ENCODE measurements around the gene ERN2.
"Not testable (repeated sequence)": the region's sequence is repeated elsewhere in the genome, so short reads cannot be mapped to it uniquely, and the experiment has no call there.

Gene ERN2

DNA sequence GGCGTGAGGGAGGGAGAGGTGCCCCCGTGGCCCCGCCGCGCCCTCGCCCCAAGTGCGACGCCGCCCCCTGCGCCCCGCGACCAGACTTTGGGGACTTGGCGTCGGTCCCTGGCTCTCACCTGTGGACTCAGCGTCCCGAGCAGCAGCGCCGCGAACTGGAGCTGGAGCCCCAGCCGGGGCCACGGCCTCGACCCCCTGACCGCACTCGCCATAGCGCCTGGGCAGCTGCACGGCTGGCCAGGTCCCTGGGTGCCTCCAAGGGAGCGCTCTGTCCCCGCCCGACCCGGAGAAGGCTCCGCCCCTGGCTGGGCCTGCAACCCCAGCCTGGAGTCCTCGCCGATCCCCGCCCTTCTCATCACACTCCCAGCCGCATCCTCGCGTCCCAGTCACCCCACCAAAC is at the start of gene ERN2:
Gene ERN2, minus strand, starts transcription at position 247 of the 400 bp plus-strand sequence. Its CDS starts 35 bp downstream, at position 212.
- intact Hi-C loops (cut with DNase I) = no loop called here
- DNase-seq = peak in 1 of 10 donors; percentile 58

GRCh38 chr16:23757937-23758619 is 45.1 kb upstream of the ERN2 start:
- intact Hi-C loops (cut with DNase I) = no loop called here
- no peak for DNase-seq

GRCh38 chr16:23757116-23757515 is 44.1 kb upstream of the ERN2 start:
- intact Hi-C loops (cut with DNase I) = no loop called here
- DNase-seq = no peak

GRCh38 chr16:23755484-23755809 is 42.4 kb upstream of the ERN2 start:
- intact Hi-C loops (cut with DNase I) = no loop called here

DNA sequence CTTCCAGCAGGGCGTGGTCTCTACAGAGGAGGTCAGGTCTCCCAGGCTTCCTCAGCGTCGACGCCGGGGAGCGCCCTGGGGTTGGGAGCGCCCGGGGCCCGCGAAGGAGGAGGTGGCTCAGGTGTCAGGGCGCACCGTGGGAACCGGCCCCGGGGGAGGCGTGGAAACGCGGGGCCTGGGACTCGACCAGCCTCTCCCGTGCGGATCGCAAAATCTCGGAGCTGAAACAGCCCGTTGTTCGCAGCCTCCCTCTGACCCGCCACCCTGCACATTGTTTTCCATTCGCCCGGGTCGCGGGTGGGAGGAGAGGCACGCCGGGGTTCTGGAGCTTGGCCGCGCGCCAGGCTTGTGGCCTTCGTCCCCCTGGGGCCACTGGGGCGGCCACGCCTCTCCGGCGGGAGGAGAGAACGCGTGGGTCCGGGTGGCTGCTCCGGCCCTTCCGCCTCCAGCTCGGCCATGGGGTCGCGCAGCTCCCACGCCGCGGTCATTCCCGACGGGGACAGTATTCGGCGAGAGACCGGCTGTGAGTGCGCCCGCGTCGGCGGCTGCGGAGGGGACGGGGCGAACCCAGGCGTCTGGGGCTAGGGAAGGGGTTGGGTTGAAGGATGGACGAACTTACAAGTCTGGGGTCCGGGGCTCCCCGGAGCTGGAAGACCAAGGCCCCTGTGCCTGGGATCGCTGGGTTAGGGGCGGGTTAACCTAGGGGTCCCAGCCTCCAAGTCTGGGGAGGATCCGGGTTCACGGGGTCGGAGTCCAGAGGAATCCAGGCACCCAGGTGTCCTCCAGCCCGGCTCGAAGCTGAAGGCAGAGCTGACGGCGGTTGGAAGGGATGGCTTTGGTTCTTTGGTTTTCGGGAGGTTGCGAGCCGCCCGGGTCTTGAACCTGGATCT is 41.8 kb upstream of the ERN2 start, which contains the start of gene CHP2:
Gene CHP2, plus strand, starts transcription at position 433 of the 890 bp plus-strand sequence. Its CDS starts 24 bp downstream, at position 457.
- intact Hi-C loops (cut with DNase I) = no loop called here
- peak in 3 of 10 donors; percentile 20 to 89 (median 75) for DNase-seq

More at GRCh38 chr16:23755484-23755809, 42.4 kb upstream of the ERN2 start:
- peak in 1 of 10 donors; percentile 77 for DNase-seq

GRCh38 chr16:23753908-23754593 is 41.0 kb upstream of the ERN2 start:
- intact Hi-C loops (cut with DNase I) = no loop called here
- no peak for DNase-seq

DNA sequence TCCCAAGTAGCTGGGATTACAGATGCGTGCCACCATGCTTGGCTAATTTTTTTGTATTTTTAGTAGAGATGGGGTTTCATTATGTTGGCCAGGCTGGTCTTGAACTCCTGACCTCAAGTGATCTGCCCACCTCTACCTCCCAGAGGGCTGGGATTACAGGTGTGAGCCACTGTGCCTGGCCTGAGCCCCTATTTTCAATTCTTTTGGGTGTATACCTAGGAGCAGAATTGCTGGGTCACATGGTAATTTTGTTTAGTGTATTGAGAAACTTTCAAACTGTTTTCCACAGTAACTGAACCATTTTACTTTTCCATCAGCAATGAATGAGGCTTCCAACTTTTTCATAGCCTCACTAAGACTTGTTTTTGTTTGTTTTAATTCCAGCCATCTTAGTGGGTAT is 38.0 kb upstream of the ERN2 start:
- intact Hi-C loops (cut with DNase I); DNase-seq: not testable (repeated sequence)

GRCh38 chr16:23748630-23749029 is 35.6 kb upstream of the ERN2 start:
- no peak for DNase-seq
- intact Hi-C loops (cut with DNase I) = loop anchor here (10.0 kb wide), 1 partner anchor 46 kb away; no protein-coding TSS in a partner anchor

- intact Hi-C loops (cut with DNase I) = loop anchor here (10.0 kb wide), 1 partner anchor 50 kb away; no protein-coding TSS in a partner anchor
- DNase-seq = no peak
Measured at GRCh38 chr16:23745263-23745662, 32.2 kb upstream of the ERN2 start.

GRCh38 chr16:23742766-23743165 is 29.7 kb upstream of the ERN2 start:
- intact Hi-C loops (cut with DNase I) = loop anchor here (10.0 kb wide), 1 partner anchor 52 kb away; no protein-coding TSS in a partner anchor
- DNase-seq = no peak

DNA sequence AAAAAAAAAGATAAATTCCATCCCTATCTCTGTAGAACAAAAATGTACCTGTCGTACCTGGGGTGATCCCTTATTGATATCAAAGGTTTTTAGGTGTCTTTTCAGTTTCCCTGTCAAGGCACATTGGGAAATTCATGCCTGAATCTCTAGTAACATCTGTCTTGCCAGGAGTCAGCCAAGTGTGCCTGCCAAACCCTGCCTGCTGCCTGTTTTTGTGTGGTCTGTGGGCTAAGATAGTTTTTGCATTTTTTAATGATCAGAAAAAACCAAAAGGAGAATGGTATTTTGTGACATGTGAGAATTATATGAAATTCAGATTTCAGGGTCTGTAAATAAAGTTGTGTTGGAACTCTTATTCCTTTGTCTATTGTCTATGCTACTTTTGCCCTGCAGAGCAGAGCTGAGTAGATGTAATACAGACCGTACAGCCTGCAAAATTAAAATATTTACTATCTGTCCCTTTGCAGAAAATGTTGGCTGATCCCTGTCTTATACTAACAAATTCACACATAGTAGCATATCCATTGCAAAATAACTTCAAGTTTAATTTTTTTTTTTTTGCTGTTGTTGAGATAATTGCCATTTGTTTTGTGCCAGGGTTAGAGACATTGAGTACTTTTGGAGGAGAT is 28.8 kb upstream of the ERN2 start:
- no peak for DNase-seq
- intact Hi-C loops (cut with DNase I) = loop anchor here (10.0 kb wide), 1 partner anchor 53 kb away; no protein-coding TSS in a partner anchor

DNA sequence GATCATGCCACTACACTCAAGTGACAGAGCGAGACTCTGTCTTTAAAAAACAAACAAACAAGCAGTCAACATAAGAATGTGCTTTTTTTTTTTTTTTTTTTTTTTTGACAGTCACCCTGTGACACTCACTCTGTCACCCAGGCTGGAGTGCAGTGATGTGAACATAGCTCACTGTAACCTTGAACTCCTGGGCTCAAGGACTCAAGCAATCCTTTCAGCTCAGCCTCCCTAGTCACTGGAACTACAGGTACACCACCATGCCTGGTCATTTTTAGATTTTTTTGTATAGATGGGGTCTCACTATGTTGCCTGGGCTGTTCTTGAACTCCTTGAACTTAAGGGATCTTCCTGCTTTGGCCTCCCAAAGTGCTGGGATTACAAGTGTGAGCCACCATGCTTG is 26.5 kb upstream of the ERN2 start:
- no peak for DNase-seq
- intact Hi-C loops (cut with DNase I) = loop anchor here (10.0 kb wide), 2 partner anchors 515 to 765 kb away; partner anchors contain the start of gene CACNG3

DNA sequence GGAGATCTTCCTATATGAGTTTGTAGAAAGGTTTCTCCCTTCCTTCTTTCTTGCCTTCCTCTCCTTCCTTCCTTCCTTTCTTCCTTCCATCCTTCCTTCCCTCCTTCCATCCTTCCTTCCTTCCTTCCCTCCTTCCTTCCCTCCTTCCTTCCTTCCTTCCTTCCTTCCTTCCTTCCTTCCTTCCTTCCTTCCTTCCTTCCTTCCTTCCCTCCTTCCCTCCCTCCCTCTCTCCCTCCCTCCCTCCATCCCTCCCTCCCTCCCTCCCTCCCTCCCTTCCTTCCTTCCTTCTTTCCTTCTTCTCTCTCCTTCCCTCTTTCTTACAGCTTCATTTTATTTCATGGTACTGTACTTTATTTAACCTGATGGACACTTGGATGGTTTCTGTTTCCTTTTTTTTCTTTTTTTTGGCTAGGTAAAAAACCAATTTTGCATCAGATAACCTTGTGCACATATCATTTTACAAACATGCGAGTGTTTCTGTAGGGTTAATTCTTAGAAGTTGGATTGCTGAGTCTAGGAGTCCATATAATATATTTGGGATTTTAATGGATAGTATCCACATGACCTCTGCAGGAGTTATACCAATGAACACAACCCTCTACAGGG is 24.5 kb upstream of the ERN2 start:
- intact Hi-C loops (cut with DNase I) = loop anchor here (10.0 kb wide), 2 partner anchors 517 to 767 kb away; partner anchors contain the start of gene CACNG3
- not testable (repeated sequence) for DNase-seq

DNA sequence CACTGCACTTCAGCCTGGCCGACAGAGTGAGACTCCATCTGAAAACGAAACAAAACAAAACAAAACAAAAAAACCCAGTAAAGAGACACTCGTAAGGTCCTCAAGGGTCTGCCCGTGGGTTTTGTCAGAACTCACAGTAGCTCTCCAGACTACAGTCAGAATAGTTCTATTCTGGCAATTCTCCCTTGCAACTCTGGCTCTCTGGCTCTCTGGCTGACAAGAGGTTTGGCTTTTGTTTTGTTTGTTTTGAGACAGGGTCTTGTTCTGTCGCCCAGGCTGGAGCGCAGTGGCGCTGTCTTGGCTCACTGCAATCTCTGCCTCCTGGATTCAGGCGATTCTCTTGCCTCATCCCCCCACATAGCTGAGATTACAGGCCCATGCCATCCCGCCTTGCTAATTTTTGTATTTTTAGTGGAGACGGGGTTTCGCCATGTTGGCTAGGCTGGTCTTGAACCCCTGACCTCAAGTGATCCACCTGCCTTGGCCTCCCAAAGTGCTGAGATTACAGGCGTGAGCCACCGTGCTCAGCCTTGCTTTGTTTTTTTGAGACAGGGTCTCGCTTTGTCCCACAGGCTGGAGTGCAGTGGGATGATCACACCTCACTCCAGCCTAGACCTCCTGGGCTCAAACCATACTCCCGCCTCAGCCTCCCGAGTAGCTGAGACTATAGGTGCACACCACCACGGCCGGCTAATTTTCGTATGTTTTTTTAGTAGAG is 21.3 kb upstream of the ERN2 start:
- DNase-seq = no peak
- intact Hi-C loops (cut with DNase I) = loop anchor here (10.0 kb wide), 2 partner anchors 520 to 770 kb away; partner anchors contain the start of gene CACNG3

DNA sequence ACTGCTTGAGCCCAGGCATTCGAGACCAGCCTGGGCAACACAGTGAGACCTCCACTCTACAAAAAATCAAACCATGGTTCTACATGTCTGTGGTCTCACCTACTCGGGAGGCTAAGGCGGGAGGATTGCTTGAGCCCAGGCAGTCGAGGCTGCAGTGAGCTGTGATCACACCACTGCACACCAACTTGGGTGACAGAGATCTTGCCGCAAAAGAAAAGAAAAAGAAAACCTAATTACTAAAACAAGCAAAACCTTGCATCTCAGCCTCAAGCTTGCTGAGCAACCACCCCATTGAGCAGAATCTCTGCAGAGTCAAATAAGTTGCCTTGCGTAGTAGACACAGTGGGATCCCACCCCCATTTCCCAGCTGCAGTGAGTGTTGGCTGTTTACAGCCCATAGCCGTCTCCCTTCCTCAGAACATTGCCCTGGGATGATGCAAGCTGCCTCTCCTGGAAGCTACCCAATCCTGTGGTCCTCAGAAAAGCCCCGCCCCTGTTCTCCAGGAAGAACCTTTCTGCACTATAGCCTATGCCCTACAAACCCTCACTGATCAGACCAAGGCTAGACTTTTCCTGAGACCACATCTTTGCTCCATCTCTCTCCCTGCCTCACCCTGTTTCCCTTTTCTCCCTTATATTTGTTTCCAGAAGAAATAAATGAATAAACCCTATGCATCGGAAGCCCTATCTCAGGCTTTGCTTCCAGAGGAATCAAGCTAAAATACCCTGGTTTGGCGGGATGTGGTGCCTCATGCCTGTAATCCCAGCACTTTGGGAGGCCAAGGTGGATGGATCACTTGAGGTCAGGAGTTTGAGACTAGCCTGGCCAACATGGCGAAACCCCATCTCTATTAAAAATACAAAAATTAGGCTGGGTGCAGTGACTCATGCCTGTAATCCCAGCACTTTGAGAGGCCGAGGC is 16.7 kb upstream of the ERN2 start:
- intact Hi-C loops (cut with DNase I) = loop anchor here (10.0 kb wide), 2 partner anchors 525 to 775 kb away; partner anchors contain the start of gene CACNG3

GRCh38 chr16:23728112-23728477 is 15.1 kb upstream of the ERN2 start:
- intact Hi-C loops (cut with DNase I) = no loop called here
- DNase-seq = no peak

More for the DNA sequence above, 16.7 kb upstream of the ERN2 start:
- no peak for DNase-seq

- no peak for DNase-seq
- intact Hi-C loops (cut with DNase I) = no loop called here
Measured at GRCh38 chr16:23726710-23727109, 13.7 kb upstream of the ERN2 start.

DNA sequence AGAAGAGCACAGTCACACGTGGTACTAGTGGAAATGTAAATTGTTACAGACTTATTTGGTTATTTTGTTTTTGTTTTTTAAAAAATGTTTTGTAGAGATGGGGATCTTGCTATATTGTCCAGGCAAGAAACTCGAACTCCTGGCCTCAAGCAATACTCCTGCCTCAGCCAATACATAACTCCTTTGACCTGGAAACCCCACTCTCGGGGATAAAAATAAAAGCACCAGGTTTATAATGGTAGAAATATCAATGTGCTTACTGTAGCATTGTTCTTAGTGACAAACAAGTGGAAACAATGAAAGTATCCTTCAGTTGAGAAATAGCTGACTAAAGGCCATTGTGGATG is 11.7 kb upstream of the ERN2 start:
- no peak for DNase-seq
- intact Hi-C loops (cut with DNase I) = no loop called here
